Measurements from ENCODE around the gene NMNAT2.

DNA sequence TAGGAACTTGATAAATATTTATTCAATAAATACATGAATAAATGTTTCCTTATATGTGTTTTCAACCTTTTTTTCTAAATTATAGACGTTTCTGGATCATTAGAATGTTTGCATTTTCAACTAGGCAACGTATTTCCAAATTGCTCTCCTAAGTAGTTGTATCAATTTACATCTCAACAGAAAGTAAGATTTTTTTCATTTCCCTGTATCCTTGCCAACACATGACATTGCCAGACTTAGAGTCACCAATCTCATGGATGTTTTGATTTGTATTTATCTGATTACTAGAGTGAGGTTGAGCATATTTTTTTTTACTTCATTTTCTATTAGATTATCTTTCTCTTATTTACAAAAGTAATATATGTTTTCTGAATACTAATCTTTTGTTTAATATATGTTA lies 31.9 kb upstream of the NMNAT2 start:
- TF ChIP-seq, protein P1, sequence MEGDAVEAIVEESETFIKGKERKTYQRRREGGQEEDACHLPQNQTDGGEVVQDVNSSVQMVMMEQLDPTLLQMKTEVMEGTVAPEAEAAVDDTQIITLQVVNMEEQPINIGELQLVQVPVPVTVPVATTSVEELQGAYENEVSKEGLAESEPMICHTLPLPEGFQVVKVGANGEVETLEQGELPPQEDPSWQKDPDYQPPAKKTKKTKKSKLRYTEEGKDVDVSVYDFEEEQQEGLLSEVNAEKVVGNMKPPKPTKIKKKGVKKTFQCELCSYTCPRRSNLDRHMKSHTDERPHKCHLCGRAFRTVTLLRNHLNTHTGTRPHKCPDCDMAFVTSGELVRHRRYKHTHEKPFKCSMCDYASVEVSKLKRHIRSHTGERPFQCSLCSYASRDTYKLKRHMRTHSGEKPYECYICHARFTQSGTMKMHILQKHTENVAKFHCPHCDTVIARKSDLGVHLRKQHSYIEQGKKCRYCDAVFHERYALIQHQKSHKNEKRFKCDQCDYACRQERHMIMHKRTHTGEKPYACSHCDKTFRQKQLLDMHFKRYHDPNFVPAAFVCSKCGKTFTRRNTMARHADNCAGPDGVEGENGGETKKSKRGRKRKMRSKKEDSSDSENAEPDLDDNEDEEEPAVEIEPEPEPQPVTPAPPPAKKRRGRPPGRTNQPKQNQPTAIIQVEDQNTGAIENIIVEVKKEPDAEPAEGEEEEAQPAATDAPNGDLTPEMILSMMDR (IDR thresholded peaks at IDR 0.05), result no peak
- TF ChIP-seq POLR2AphosphoS5 (IDR thresholded peaks at IDR 0.05) (no peak), POLR2A (IDR thresholded peaks at IDR 0.05) (no peak), EP300 (IDR thresholded peaks at IDR 0.05) (no peak)

Data from upper lobe of left lung (tissue), 4 donors.